Ascending aorta (tissue), 2 donors: Measurements from ENCODE around the gene ADGRG2. TPM values are rescaled to one million over a fixed set of nuclear protein-coding genes. Genes with fewer than 3 reads are reported as not detected.

Experiments
- DNase-seq, 2 donors: peaks; one replicate each; pipeline ENCODE4 v3.0.0-alpha.2; 2019; ENCODE audit warnings: low spot score in 2 of 2
- H3K27ac ChIP-seq, 2 donors: fragments of 200-600 bp; sonication (generic); one replicate each; pipeline ENCODE4 v1.5.1; 2016 to 2017; ENCODE audit warnings: mild to moderate bottlenecking in 1 of 2
- H3K27me3 ChIP-seq: fragments of 200-600 bp; sonication (generic); one replicate; pipeline ENCODE4 v1.5.1; 2017
- H3K36me3 ChIP-seq, 2 donors: fragments of 200-600 bp; sonication (generic); one replicate each; pipeline ENCODE4 v1.5.1; 2016
- H3K4me1 ChIP-seq, 2 donors: fragments of 200-600 bp; sonication (generic); one replicate each; pipeline ENCODE4 v1.5.1; 2016 to 2017; ENCODE audit warnings: mild to moderate bottlenecking in 1 of 2
- H3K4me3 ChIP-seq, 2 donors: fragments of 200-600 bp; sonication (generic); one replicate each; pipeline ENCODE4 v1.5.1; 2016 to 2017; ENCODE audit warnings: mild to moderate bottlenecking in 1 of 2
- H3K9me3 ChIP-seq, 2 donors: fragments of 200-600 bp; sonication (generic); one replicate each; pipeline ENCODE4 v1.5.1; 2016
- CTCF ChIP-seq, 3 experiments: fragments of 200-600 bp in 2 of 3; fragments of 450-650 bp in 1 of 3; sonication (generic) in 2 of 3; IDR thresholded peaks; one replicate each; pipeline ENCODE4 v1.5.1; 2016 to 2019; ENCODE audit warnings: antibody characterized with exemption in 3 of 3, mild to moderate bottlenecking in 1 of 3, moderate library complexity in 1 of 3
- intact Hi-C: fragments of 100-400 bp; cut with DNase I; formaldehyde crosslinking; loops from one replicate; pipeline ENCODE4 v1.15.1; 2023
- total RNA-seq: library from RNA; depleted of rRNA; stranded (reverse); fragments of >200 nt; gene quantifications from one replicate; pipeline ENCODE4 v1.1.0, GENCODE V29; 2016

Gene ADGRG2
- total RNA-seq, 1 donor from 2014 or later = 4.3 TPM

GRCh38 chrX:19065535-19065934 is 56.7 kb downstream of the ADGRG2 start:
- Histone ChIP-seq H3K27ac (no peak overlapping the region), H3K4me1 (no peaks in the 10 kb centered on the region), H3K4me3 (no peak overlapping the region), H3K27me3 (no peaks in the 10 kb centered on the region), H3K36me3 (no peaks in the 10 kb centered on the region), H3K9me3 (no peaks in the 10 kb centered on the region)
- intact Hi-C loops = no loop called here
- no peak for DNase-seq
- TF ChIP-seq CTCF (IDR thresholded peaks at IDR 0.05) = no peak

- H3K27me3 ChIP-seq = no peaks in the 10 kb centered on the region
- no peaks in the 10 kb centered on the region for H3K4me1 ChIP-seq
- H3K27ac ChIP-seq = no peak overlapping the region
- intact Hi-C loops = no loop called here
- H3K9me3 ChIP-seq = no peaks in the 10 kb centered on the region
- H3K4me3 ChIP-seq = no peak overlapping the region
- DNase-seq = no peak
- no peak for TF ChIP-seq CTCF (IDR thresholded peaks at IDR 0.05)
- no peaks in the 10 kb centered on the region for H3K36me3 ChIP-seq
Measured at GRCh38 chrX:19064175-19064574, 58.1 kb downstream of the ADGRG2 start.

GRCh38 chrX:19063030-19063429 is 59.2 kb downstream of the ADGRG2 start:
- no peak for TF ChIP-seq CTCF (IDR thresholded peaks at IDR 0.05)
- no peaks in the 10 kb centered on the region for H3K27me3 ChIP-seq
- intact Hi-C loops = no loop called here
- no peak overlapping the region for H3K4me3 ChIP-seq
- no peak for DNase-seq
- no peaks in the 10 kb centered on the region for H3K4me1 ChIP-seq
- H3K27ac ChIP-seq = no peak overlapping the region
- no peaks in the 10 kb centered on the region for H3K36me3 ChIP-seq
- H3K9me3 ChIP-seq = no peaks in the 10 kb centered on the region

- Histone ChIP-seq H3K27me3 (no peaks in the 10 kb centered on the region), H3K4me3 (no peak overlapping the region), H3K4me1 (no peaks in the 10 kb centered on the region), H3K9me3 (no peaks in the 10 kb centered on the region), H3K36me3 (no peaks in the 10 kb centered on the region), H3K27ac (no peak overlapping the region)
- DNase-seq = no peak
- intact Hi-C loops = no loop called here
- no peak for TF ChIP-seq CTCF (IDR thresholded peaks at IDR 0.05)
Measured at GRCh38 chrX:19059067-19059466, 63.2 kb downstream of the ADGRG2 start.

- TF ChIP-seq CTCF (IDR thresholded peaks at IDR 0.05) = no peak
- no peak overlapping the region for H3K4me3 ChIP-seq
- DNase-seq = no peak
- no peaks in the 10 kb centered on the region for H3K4me1 ChIP-seq
- H3K27me3 ChIP-seq = no peaks in the 10 kb centered on the region
- intact Hi-C loops = no loop called here
- no peak overlapping the region for H3K27ac ChIP-seq
- no peaks in the 10 kb centered on the region for H3K9me3 ChIP-seq
- H3K36me3 ChIP-seq = no peaks in the 10 kb centered on the region
Measured at GRCh38 chrX:19057856-19058255, 64.4 kb downstream of the ADGRG2 start.

GRCh38 chrX:19049110-19049509 is 73.2 kb downstream of the ADGRG2 start:
- no peaks in the 10 kb centered on the region for H3K36me3 ChIP-seq
- TF ChIP-seq CTCF (IDR thresholded peaks at IDR 0.05) = no peak
- no peak for DNase-seq
- H3K27me3 ChIP-seq = no peaks in the 10 kb centered on the region
- intact Hi-C loops = no loop called here
- H3K4me1 ChIP-seq = no peaks in the 10 kb centered on the region
- no peak overlapping the region for H3K4me3 ChIP-seq
- no peak overlapping the region for H3K27ac ChIP-seq
- no peaks in the 10 kb centered on the region for H3K9me3 ChIP-seq
